ENCODE results near the gene IFITM1. TPM values are rescaled to one million over a fixed set of nuclear protein-coding genes. Genes with fewer than 3 reads are reported as not detected.

Gene IFITM1
- total and polyA plus RNA-seq, 2 of the 4 experiments (the other 2 are of a cell fraction) = 24.2 to 68.9 TPM

DNA sequence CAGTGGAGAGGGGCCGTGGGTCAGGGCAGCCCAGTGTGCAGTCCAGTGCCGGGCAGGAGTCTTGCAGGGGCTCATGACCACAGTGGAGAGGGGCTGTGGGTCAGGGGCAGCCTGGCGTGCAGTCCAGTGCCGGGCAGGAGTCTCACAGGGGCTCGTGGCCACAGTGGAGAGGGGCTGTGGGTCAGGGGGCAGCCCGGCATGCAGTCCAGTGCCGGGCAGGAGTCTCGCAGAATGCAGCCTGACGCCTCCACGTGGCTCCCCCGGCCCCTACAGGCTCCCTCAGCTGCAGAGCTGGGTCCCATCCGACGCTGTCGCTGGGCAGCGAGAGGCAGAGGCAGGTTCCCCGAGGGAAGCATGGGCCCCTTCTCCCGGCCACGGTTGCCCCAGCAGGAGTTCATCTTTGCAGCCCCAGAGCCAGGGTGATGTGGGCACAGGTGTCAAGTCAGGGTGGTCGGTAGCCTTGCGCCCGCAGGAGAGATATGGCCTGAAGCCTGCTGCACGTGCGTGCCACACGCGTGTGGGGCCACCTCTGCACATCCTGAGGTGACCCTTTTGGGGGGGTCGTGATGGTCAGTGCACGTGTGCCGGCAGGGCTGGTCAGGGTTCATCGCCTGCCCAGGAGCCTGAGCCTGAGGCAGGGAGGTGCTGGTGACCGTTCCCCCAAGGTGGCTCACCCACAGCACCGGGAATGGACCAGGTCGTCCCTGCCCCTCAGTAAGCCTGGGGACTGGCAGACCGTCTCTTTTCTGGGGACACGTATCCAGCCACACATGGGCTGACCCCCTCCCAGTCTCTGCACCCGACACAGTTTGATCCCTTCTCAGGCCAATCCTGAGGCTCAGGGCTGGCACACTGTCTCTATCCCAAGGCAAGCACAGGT, 17.4 kb upstream of the IFITM1 start:
- Histone ChIP-seq H2AFZ (replicated peaks; ENCODE audit: low read length, poor library complexity) (no peak overlapping the region), H3K56ac (ENCODE audit: extremely low read depth, insufficient read depth, low read length) (no peak overlapping the region), H4K5ac (ENCODE audit: low read depth, low read length) (no peak overlapping the region), H3K14ac (replicated peaks; ENCODE audit: low read depth, low read length) (no peak overlapping the region), H3K23ac (ENCODE audit: low read depth, low read length) (no peak overlapping the region), H3K4me3 (ENCODE audit: insufficient read depth, low read depth, low read length) (no peak overlapping the region), H3K79me1 (ENCODE audit: low read depth in 1 of 2, low read length in 2 of 2) (no peaks in the 10 kb centered on the region), H3K9ac (ENCODE audit: low read depth, low read length) (no peak overlapping the region), H3K18ac (ENCODE audit: low read depth, low read length) (no peak overlapping the region), H2AK5ac (ENCODE audit: low read depth, low read length) (no peak overlapping the region), H2AK9ac (replicated peaks; ENCODE audit: low read depth, low read length, poor library complexity) (no peak overlapping the region), H4K20me1 (ENCODE audit: insufficient read depth, low read length) (no peaks in the 10 kb centered on the region), H3K27ac (ENCODE audit: insufficient read depth, low read length) (no peak overlapping the region), H3K4me2 (ENCODE audit: low read depth, low read length) (no peak overlapping the region), H2BK5ac (ENCODE audit: low read depth, low read length, poor library complexity, severe bottlenecking) (no peak overlapping the region), H3K36me3 (ENCODE audit: control insufficient read depth, insufficient read depth, low read length) (peaks cover 16% of the 10 kb centered on the region), H2BK20ac (ENCODE audit: low read depth, low read length) (no peak overlapping the region), H2BK15ac (ENCODE audit: low read depth, low read length) (no peak overlapping the region), H2BK120ac (ENCODE audit: low read depth, low read length) (no peak overlapping the region), H4K91ac (ENCODE audit: insufficient read depth, low read depth, low read length) (no peak overlapping the region), H3K27me3 (ENCODE audit: control insufficient read depth, insufficient read depth, low read length) (peaks cover 8% of the 10 kb centered on the region), H3K4me1 (ENCODE audit: control insufficient read depth, insufficient read depth, low read length) (no peaks in the 10 kb centered on the region; the same call in 1 of the 2 replicates), H4K8ac (ENCODE audit: low read depth in 2 of 2, low read length in 2 of 2) (no peak overlapping the region), H3K9me3 (ENCODE audit: control insufficient read depth, insufficient read depth, low read length) (no peaks in the 10 kb centered on the region), H3K9me1 (ENCODE audit: insufficient read depth, low read length) (no peaks in the 10 kb centered on the region), H3K4ac (ENCODE audit: low read depth, low read length) (no peak overlapping the region)
- 77% methylated on average over 14 of the region's 35 CpGs; no CpG with 5 or more reads in 1 of the 2 experiments for WGBS, 2 experiments (ENCODE audit: extremely low coverage in 2 of 2, insufficient read length in 1 of 2)
- dilution Hi-C loops (cut with HindIII; ENCODE audit: low sequenced_read_pairs, unreplicated experiment) = no loop called here
- no TSS peak for BruUV-seq (replicated peaks)
- intact Hi-C loops (cut with micrococcal nuclease) = no loop called here
- CTCF ChIA-PET = no interaction called here
- no peak for DNase-seq
- POLR2A ChIA-PET (ENCODE audit: unreplicated experiment) = no interaction called here
- in situ Hi-C loops (cut with MboI; ENCODE audit: low sequenced_read_pairs) = no loop called here
- no peak for ATAC-seq (ENCODE audit: low read depth)
- TF ChIP-seq POLR2A (IDR thresholded peaks at IDR 0.05; ENCODE audit: low read depth, low read length) (no peak), BHLHE40 (IDR thresholded peaks at IDR 0.05; ENCODE audit: low read depth, low read length) (no peak), SMC3 (IDR thresholded peaks at IDR 0.05; ENCODE audit: low read depth, low read length) (no peak), MAFK (IDR thresholded peaks at IDR 0.05; ENCODE audit: low read depth, low read length) (no peak), FOS (IDR thresholded peaks at IDR 0.05; ENCODE audit: low read depth, low read length) (no peak), CHD1 (IDR thresholded peaks at IDR 0.05; ENCODE audit: low read depth, low read length) (no peak), MXI1 (IDR thresholded peaks at IDR 0.05; ENCODE audit: borderline replicate concordance, low read depth, low read length) (no peak), USF2 (IDR thresholded peaks at IDR 0.05; ENCODE audit: low read depth, low read length) (no peak), RCOR1 (IDR thresholded peaks at IDR 0.05; ENCODE audit: insufficient replicate concordance, low read length) (no peak), RFX5 (IDR thresholded peaks at IDR 0.05; ENCODE audit: low read depth, low read length) (no peak), CEBPB (IDR thresholded peaks at IDR 0.05; ENCODE audit: low read depth, low read length) (no peak), MAZ (IDR thresholded peaks at IDR 0.05; ENCODE audit: borderline replicate concordance, low read depth, low read length) (no peak), RAD21 (IDR thresholded peaks at IDR 0.05; ENCODE audit: low read length) (no peak), NFE2L2 (IDR thresholded peaks at IDR 0.05; ENCODE audit: low read depth, low read length) (no peak)
- TF ChIP-seq, protein P1, sequence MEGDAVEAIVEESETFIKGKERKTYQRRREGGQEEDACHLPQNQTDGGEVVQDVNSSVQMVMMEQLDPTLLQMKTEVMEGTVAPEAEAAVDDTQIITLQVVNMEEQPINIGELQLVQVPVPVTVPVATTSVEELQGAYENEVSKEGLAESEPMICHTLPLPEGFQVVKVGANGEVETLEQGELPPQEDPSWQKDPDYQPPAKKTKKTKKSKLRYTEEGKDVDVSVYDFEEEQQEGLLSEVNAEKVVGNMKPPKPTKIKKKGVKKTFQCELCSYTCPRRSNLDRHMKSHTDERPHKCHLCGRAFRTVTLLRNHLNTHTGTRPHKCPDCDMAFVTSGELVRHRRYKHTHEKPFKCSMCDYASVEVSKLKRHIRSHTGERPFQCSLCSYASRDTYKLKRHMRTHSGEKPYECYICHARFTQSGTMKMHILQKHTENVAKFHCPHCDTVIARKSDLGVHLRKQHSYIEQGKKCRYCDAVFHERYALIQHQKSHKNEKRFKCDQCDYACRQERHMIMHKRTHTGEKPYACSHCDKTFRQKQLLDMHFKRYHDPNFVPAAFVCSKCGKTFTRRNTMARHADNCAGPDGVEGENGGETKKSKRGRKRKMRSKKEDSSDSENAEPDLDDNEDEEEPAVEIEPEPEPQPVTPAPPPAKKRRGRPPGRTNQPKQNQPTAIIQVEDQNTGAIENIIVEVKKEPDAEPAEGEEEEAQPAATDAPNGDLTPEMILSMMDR (conservative IDR thresholded peaks at IDR 0.05; ENCODE audit: low read depth, low read length) = no peak

Measured in IMR-90 (cell line).